Left hindlimb (tissue), 1 donor: ENCODE results near the gene SOHLH1.

Experiments used
- DNase-seq: peaks from one replicate; pipeline ENCODE4 v3.0.0-alpha.2; 2018

The SOHLH1 gene

DNA sequence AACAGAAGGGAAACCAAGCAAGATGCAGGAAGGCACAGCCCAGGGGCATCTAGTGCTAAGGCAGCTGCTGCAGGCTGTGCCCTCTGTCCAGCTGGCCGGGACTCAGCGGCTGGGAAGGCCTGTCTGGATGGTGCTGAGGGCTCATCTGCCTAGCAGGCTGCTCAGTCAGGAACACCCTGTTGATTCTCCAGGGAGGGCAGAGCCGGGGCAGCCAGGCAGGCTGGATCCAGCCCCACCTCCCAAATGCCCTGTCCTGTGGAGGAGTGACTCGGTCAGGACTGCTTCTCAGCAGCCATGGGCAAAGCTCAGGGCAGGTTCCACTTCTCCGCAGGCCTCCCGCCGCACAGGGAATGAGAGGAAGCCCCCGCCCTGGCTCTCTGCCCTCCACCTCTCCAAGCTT lies 44.0 kb downstream of the SOHLH1 start:
- DNase-seq: no peak

DNA sequence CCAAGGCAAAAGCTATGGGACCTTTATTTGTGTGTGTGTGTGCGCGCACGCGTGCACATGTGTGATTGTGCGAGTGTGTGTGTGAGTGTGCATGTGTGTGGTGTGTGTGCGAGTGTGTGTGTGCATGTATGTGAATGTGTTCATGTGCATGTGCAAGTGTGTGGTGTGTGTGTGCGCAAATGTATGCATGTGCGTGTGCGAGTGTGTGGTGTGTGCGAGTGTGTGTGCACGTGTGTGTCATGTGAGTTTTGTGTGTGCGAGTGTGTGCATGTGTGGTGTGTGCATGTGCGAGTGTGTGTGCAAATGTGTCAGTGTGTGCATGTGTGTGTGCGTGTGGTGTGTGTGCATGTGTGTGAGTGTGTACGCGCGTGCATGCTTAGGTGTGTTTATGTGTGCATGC lies 48.9 kb downstream of the SOHLH1 start:
- DNase-seq: no peak

DNA sequence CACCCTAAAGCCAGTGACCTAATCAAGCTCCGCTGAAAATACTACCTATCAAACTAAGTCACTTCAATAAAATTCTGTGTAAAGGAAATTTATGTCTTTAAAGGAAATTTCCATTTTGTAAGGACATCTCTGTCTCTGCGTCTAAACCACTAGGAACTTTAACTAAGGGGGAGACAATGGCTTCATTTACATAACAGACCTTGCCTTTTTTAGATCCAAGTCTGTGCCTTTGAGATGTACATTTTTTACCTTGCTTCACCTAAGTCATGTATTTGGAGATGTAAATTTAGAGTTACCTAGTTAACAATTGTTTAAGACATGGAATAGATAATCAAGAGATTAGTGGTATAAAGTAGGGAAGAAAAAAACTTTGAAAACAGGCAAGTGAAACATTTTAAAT lies 49.8 kb downstream of the SOHLH1 start:
- no peak for DNase-seq

DNA sequence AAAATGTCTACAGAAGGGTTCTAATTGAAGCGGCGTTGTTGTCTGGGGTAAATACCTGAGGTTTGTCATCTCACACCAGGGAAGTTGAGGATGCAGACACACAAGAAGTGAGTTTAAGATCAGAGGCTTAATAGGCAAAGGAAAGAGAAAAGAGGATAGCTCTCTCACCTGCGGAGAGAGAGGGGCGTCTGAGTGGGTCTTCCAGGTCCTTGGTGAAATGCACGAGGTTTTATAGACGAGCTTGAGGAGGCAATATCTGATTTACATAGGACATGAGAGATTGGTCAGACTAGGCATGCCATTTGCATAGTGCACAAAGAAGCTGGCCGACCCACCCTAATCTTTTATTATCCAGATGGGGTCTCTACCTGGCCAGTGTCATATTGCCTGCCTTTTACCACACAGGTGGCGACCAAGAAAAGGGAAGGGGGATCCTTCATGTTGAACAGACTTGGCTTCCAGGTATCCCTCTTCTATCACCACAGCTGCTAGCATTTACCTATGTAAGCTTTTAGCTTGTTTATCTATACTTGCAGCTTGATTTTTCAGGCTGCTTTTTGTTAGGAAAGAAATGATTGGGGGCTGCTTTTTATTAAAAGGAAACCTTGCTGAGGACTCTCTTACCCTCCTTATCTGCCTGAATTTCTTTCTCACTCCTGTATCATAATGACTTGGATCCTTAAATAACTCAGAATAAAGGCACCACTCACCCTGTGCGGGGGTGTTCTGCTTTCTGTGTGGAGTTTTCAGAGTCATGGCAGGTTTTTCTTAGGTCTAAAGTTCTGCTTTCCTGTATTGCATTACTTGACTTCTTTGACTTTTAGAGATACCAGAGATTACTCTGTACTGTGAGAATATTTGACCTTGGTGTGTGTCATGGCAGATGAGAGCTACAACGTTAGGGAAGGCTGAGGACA lies 50.5 kb downstream of the SOHLH1 start:
- no peak for DNase-seq

DNA sequence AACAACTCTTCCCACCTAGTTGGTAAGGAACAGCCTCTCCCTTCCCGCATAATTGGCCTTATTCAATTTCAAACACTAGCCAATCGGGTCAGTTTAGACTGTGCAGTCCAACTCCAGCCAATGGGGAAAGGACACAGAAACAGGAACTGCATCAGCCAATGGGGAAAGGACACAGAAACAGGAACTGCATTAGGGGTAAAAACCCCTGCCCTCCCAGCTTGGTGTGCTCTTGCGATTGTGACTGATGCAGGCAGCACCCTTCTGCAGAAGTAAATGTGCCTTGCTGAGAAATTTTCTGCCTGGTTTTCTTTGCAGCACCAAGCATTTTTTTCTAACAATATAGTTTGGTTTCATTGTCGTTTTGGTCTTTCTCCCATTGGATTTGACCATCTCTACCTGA lies 51.4 kb downstream of the SOHLH1 start:
- DNase-seq: no peak

DNA sequence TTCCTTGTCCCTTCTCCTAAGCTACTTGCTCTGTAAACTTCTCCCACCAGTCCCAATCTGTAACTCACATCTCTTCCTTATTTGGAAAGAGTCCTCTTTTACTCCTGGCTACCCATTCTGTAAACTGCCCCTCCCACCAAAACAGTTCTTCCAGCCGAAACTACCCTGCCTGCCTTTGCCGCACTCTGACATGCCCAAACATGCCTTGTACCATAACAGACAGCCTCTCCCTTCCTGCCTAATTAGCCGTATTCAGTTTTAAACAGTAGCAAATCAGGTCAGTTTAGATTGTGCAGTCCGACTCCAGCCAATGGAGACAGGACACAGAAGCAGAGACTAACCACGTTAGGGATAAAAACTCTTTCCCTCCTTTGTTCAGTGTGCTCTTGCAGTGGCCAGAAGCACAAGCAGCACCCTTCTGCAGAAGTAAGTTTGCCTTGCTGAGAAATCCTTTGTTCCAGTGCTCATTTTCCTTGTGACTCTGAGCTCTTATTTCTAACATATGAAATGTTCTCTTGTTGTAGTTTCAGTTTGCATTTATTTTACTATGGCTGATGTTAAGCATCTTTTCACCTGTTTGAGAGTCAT lies 54.6 kb downstream of the SOHLH1 start:
- no peak for DNase-seq
